H9 (cell line): Measurements from ENCODE around the gene SLC35A4. TPM values are rescaled to one million over a fixed set of nuclear protein-coding genes. Genes with fewer than 3 reads are reported as not detected.

ENCODE experiments used
- DNase-seq: peaks from one replicate; pipeline ENCODE4 v3.0.0-alpha.2; 2017
- H2AFZ ChIP-seq: one replicate; pipeline ENCODE4 v1.6.1; 2013; ENCODE audit warnings: mild to moderate bottlenecking, low read length, control low read depth, moderate library complexity
- H2AK5ac ChIP-seq: 2 replicates; pipeline ENCODE4 v1.6.1; 2013; ENCODE audit warnings: low read length, control low read depth, mixed read lengths; ENCODE audit not compliant: insufficient read length
- H2BK120ac ChIP-seq: one replicate; pipeline ENCODE4 v1.6.1; 2013; ENCODE audit warnings: low read depth, mild to moderate bottlenecking, low read length, control low read depth, inconsistent platforms; ENCODE audit not compliant: poor library complexity, severe bottlenecking
- H2BK12ac ChIP-seq: 2 replicates; pipeline ENCODE4 v1.6.1; 2013; ENCODE audit warnings: low read length, control low read depth, mixed read lengths, low read depth; ENCODE audit not compliant: insufficient read length
- H2BK15ac ChIP-seq: 2 replicates; pipeline ENCODE4 v1.6.1; 2013; ENCODE audit warnings: low read depth, low read length, control low read depth
- H2BK20ac ChIP-seq: one replicate; pipeline ENCODE4 v1.6.1; 2013; ENCODE audit warnings: low read depth, mild to moderate bottlenecking, low read length, control low read depth, inconsistent platforms; ENCODE audit not compliant: poor library complexity, severe bottlenecking
- H2BK5ac ChIP-seq: 2 replicates; pipeline ENCODE4 v1.6.1; 2013; ENCODE audit warnings: low read length, control low read depth, mixed read lengths; ENCODE audit not compliant: insufficient read length
- H3K14ac ChIP-seq: 2 replicates; pipeline ENCODE4 v1.6.1; 2013; ENCODE audit warnings: low read length, control low read depth; ENCODE audit not compliant: insufficient read depth
- H3K18ac ChIP-seq: 2 replicates; pipeline ENCODE4 v1.6.1; 2013; ENCODE audit warnings: low read depth, mild to moderate bottlenecking, mixed read lengths, low read length, control low read depth; ENCODE audit not compliant: insufficient read length
- H3K23ac ChIP-seq: 2 replicates; pipeline ENCODE4 v1.6.1; 2013; ENCODE audit warnings: low read length, control low read depth, mixed read lengths, low read depth; ENCODE audit not compliant: insufficient read length
- H3K23me2 ChIP-seq: 2 replicates; pipeline ENCODE4 v1.6.1; 2013; ENCODE audit warnings: low read depth, mild to moderate bottlenecking, mixed read lengths, low read length, control low read depth; ENCODE audit not compliant: insufficient read length, poor library complexity, severe bottlenecking
- H3K27ac ChIP-seq: 2 replicates; pipeline ENCODE4 v1.5.1; 2013; ENCODE audit warnings: low read length, control low read depth, mixed read lengths, low read depth; ENCODE audit not compliant: insufficient read length
- H3K27me3 ChIP-seq: 2 replicates; pipeline ENCODE4 v1.6.1; 2013; ENCODE audit warnings: low read length, control low read depth, inconsistent platforms; ENCODE audit not compliant: insufficient read depth
- H3K4ac ChIP-seq: 2 replicates; pipeline ENCODE4 v1.6.1; 2013; ENCODE audit warnings: low read depth, mild to moderate bottlenecking, control low read depth, inconsistent platforms, low read length, moderate library complexity
- H3K4me1 ChIP-seq: 2 replicates; pipeline ENCODE4 v1.6.1; 2013; ENCODE audit warnings: low read length, control low read depth, inconsistent platforms; ENCODE audit not compliant: insufficient read depth
- H3K4me2 ChIP-seq: 2 replicates; pipeline ENCODE4 v1.6.1; 2013; ENCODE audit warnings: low read length, control low read depth, mixed read lengths; ENCODE audit not compliant: insufficient read length, insufficient read depth
- H3K56ac ChIP-seq: 2 replicates; pipeline ENCODE4 v1.6.1; 2013; ENCODE audit warnings: low read depth, mild to moderate bottlenecking, mixed read lengths, low read length, control low read depth; ENCODE audit not compliant: insufficient read length
- H3K79me1 ChIP-seq: 2 replicates; pipeline ENCODE4 v1.6.1; 2013; ENCODE audit warnings: low read depth, mild to moderate bottlenecking, moderate library complexity, low read length, control low read depth, inconsistent platforms; ENCODE audit not compliant: insufficient read depth, poor library complexity, severe bottlenecking
- H3K79me2 ChIP-seq: 2 replicates; pipeline ENCODE4 v1.6.1; 2013; ENCODE audit warnings: low read length, control low read depth, inconsistent platforms; ENCODE audit not compliant: insufficient read depth
- H3K9ac ChIP-seq: 2 replicates; pipeline ENCODE4 v1.6.1; 2013; ENCODE audit warnings: low read length, control low read depth, mixed read lengths; ENCODE audit not compliant: insufficient read length; ENCODE audit errors: extremely low read depth
- H3K9me3 ChIP-seq: one replicate; pipeline ENCODE4 v1.6.1; 2013; ENCODE audit warnings: low read depth, low read length, inconsistent platforms; ENCODE audit not compliant: control insufficient read depth
- H3T11ph ChIP-seq: one replicate; pipeline ENCODE4 v1.6.1; 2013; ENCODE audit warnings: mild to moderate bottlenecking, low read length, control low read depth, inconsistent platforms
- H4K20me1 ChIP-seq: one replicate; pipeline ENCODE4 v1.6.1; 2013; ENCODE audit not compliant: control insufficient read depth, insufficient read length, insufficient read depth
- H4K5ac ChIP-seq: 2 replicates; pipeline ENCODE4 v1.6.1; 2013; ENCODE audit warnings: low read depth, mild to moderate bottlenecking, mixed read lengths, low read length, control low read depth; ENCODE audit not compliant: insufficient read length
- H4K8ac ChIP-seq: replicated peaks from 2 replicates; pipeline ENCODE4 v1.6.1; 2013; ENCODE audit warnings: low read length, control low read depth, mixed read lengths, low read depth; ENCODE audit not compliant: insufficient read length
- H4K91ac ChIP-seq: 2 replicates; pipeline ENCODE4 v1.6.1; 2013; ENCODE audit warnings: low read depth, mild to moderate bottlenecking, moderate library complexity, mixed read lengths, low read length, control low read depth; ENCODE audit not compliant: insufficient read length
- H3K27ac Mint-ChIP-seq, 3 experiments: 2 replicates in 2 of 3; 3 replicates in 1 of 3; pipeline ENCODE4 v1.8.0; 2020 to 2021; ENCODE audit warnings: mixed read lengths in 3 of 3, mild to moderate bottlenecking in 1 of 3, moderate library complexity in 1 of 3
- H3K27me3 Mint-ChIP-seq: 2 replicates; pipeline ENCODE4 v1.8.0; 2021; ENCODE audit warnings: low read depth, mild to moderate bottlenecking, moderate library complexity, mixed read lengths
- H3K36me3 Mint-ChIP-seq, 3 experiments: 2 replicates in 2 of 3; 3 replicates in 1 of 3; pipeline ENCODE4 v1.8.0; 2020 to 2021; ENCODE audit warnings: low read depth in 3 of 3, mixed read lengths in 3 of 3; ENCODE audit not compliant: insufficient read depth in 1 of 3
- H3K4me1 Mint-ChIP-seq, 2 experiments: 2 replicates each; pipeline ENCODE4 v1.8.0; 2020; ENCODE audit warnings: mixed read lengths in 2 of 2
- H3K4me3 Mint-ChIP-seq, 2 experiments: 2 replicates in 1 of 2; 3 replicates in 1 of 2; pipeline ENCODE4 v1.8.0; 2020 to 2021; ENCODE audit warnings: mild to moderate bottlenecking in 2 of 2, mixed read lengths in 2 of 2, moderate library complexity in 1 of 2
- H3K9me3 Mint-ChIP-seq, 2 experiments: 2 replicates in 1 of 2; 3 replicates in 1 of 2; pipeline ENCODE4 v1.8.0; 2020; ENCODE audit warnings: mild to moderate bottlenecking in 2 of 2, mixed read lengths in 2 of 2, moderate library complexity in 1 of 2
- WGBS: extraction: QIAGEN DNeasy Blood & Tissue Kit; methylation state at CpG from one replicate; pipeline ENCODE4 v1.1.7; 2013; ENCODE audit warnings: missing lambda C conversion rate, low lambda C conversion rate, mixed read lengths; ENCODE audit not compliant: insufficient read length; ENCODE audit errors: extremely low coverage; 5-methylcytosine and 5-hydroxymethylcytosine counted together
- total RNA-seq: library from RNA; stranded (reverse); gene quantifications from 2 replicates; pipeline ENCODE4 v1.2.1, GENCODE V29; 2021
- TF ChIP-seq, protein P1 (sequence below): fragments of 200-600 bp; sonication (generic); conservative IDR thresholded peaks from 3 replicates; pipeline ENCODE4 v1.8.0; 2021; ENCODE audit warnings: antibody characterized with exemption, mild to moderate bottlenecking

SLC35A4 gene
- total RNA-seq, 1 experiment from 2014 or later = 92.0 TPM

DNA sequence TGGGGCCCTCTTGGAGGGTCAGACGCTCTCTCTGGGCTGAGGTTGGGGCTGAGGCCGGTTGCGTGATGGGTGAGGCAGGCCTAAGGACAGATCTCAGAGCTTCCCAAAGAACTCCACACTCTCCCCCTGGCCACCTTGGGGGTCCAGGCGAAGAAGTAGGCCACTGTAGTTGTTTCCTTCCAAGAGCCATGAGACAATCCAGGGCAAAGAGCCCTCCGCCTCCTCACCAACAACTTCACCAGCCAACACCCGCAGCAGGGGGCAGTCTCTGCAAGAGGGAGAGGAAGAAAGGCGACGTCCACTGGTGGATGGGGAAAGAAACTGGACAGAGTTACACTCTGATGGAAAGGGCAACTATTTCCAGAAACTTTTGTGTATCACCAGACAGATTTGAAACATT, 10.7 kb downstream of the SLC35A4 start:
- no peak overlapping the region for H4K8ac ChIP-seq
- no peak overlapping the region for H2AK5ac ChIP-seq
- H3T11ph ChIP-seq = no peak overlapping the region
- Mint-ChIP-seq H3K36me3 (no peaks in the 10 kb centered on the region), H3K4me1 (no peaks in the 10 kb centered on the region), H3K9me3 (no peaks in the 10 kb centered on the region), H3K4me3 (no peak overlapping the region), H3K27ac (no peak overlapping the region), H3K27me3 (peaks cover 3% of the 10 kb centered on the region)
- no peak overlapping the region for H2BK20ac ChIP-seq
- no peaks in the 10 kb centered on the region for H4K20me1 ChIP-seq
- TF ChIP-seq, protein P1, sequence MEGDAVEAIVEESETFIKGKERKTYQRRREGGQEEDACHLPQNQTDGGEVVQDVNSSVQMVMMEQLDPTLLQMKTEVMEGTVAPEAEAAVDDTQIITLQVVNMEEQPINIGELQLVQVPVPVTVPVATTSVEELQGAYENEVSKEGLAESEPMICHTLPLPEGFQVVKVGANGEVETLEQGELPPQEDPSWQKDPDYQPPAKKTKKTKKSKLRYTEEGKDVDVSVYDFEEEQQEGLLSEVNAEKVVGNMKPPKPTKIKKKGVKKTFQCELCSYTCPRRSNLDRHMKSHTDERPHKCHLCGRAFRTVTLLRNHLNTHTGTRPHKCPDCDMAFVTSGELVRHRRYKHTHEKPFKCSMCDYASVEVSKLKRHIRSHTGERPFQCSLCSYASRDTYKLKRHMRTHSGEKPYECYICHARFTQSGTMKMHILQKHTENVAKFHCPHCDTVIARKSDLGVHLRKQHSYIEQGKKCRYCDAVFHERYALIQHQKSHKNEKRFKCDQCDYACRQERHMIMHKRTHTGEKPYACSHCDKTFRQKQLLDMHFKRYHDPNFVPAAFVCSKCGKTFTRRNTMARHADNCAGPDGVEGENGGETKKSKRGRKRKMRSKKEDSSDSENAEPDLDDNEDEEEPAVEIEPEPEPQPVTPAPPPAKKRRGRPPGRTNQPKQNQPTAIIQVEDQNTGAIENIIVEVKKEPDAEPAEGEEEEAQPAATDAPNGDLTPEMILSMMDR = peak; percentile 58
- H3K4me2 ChIP-seq = no peak overlapping the region
- no peak overlapping the region for H3K14ac ChIP-seq
- H2BK15ac ChIP-seq = no peak overlapping the region
- H3K9me3 ChIP-seq = no peaks in the 10 kb centered on the region
- H4K5ac ChIP-seq = no peak overlapping the region
- no peak overlapping the region for H3K4ac ChIP-seq
- no peak overlapping the region for H4K91ac ChIP-seq
- H3K27ac ChIP-seq = no peak overlapping the region
- no peak overlapping the region for H3K56ac ChIP-seq
- no peaks in the 10 kb centered on the region for H3K79me2 ChIP-seq
- no peak overlapping the region for H2BK120ac ChIP-seq
- no peaks in the 10 kb centered on the region for H3K23me2 ChIP-seq
- WGBS = no CpG with 5 or more reads among the region's 8 CpGs
- H3K4me1 ChIP-seq = 0 out of 2 replicates have a peak, but pooled peaks cover 2% of the 10 kb centered on the region
- no peak overlapping the region for H2BK5ac ChIP-seq
- H3K9ac ChIP-seq = no peak overlapping the region
- no peak overlapping the region for H2BK12ac ChIP-seq
- no peak overlapping the region for H3K18ac ChIP-seq
- H3K27me3 ChIP-seq = no peaks in the 10 kb centered on the region
- H2AFZ ChIP-seq = no peak overlapping the region
- H3K23ac ChIP-seq = no peak overlapping the region
- H3K79me1 ChIP-seq = no peaks in the 10 kb centered on the region
- DNase-seq = peak; percentile 49
